Measurements from ENCODE around the gene GOLGA8O. TPM values are rescaled to one million over a fixed set of nuclear protein-coding genes. Genes with fewer than 3 reads are reported as not detected.

GOLGA8O gene
- total RNA-seq, 2 experiments from 2014 or later = 1.1 TPM; not detected in 1

Other genes with a start within 250 kb of the GOLGA8O start
- gene GOLGA8K, start 52.3 kb downstream of the GOLGA8O start, total RNA-seq = under 1 TPM; 0.49 to 0.56 TPM
- 1 to 10 TPM; 3.0 to 4.0 TPM for gene GOLGA8N, start 137.8 kb upstream of the GOLGA8O start, total RNA-seq
- gene ARHGAP11A, start 159.9 kb upstream of the GOLGA8O start, total RNA-seq = 100 to 1,000 TPM; 134 to 140 TPM
- under 1 TPM; 0.58 to 0.60 TPM for gene SCG5, start 186.1 kb upstream of the GOLGA8O start, total RNA-seq

All from activated naive CD8-positive, alpha-beta T cell treated with anti-CD3 and anti-CD28 coated beads for 36 hours (primary cell).